Mucosa of gallbladder (tissue), 1 donor: ENCODE data around the gene IL31RA. TPM values are rescaled to one million over a fixed set of nuclear protein-coding genes. Genes with fewer than 3 reads are reported as not detected.
A peak's percentile ranks its signal among the peaks of the same experiment; 100 is the strongest.
"Not testable (repeated sequence)": the region's sequence is repeated elsewhere in the genome, so short reads cannot be mapped to it uniquely, and the experiment has no call there.

ENCODE experiments used
- DNase-seq: peaks from one replicate; pipeline ENCODE4 v3.0.0-alpha.2; 2020; ENCODE audit warnings: low spot score
- total RNA-seq: library from RNA; stranded (reverse); gene quantifications from one replicate; pipeline ENCODE4 v1.2.1, GENCODE V29; 2021
- donor health status: DM: no; HTN: no; CAD: no.

IL31RA gene
- total RNA-seq, 1 donor from 2014 or later, result 0.17 TPM

- DNase-seq, result no peak
These were observed 74.6 kb downstream of the IL31RA start for GRCh38 chr5:55925712-55926111.

DNA sequence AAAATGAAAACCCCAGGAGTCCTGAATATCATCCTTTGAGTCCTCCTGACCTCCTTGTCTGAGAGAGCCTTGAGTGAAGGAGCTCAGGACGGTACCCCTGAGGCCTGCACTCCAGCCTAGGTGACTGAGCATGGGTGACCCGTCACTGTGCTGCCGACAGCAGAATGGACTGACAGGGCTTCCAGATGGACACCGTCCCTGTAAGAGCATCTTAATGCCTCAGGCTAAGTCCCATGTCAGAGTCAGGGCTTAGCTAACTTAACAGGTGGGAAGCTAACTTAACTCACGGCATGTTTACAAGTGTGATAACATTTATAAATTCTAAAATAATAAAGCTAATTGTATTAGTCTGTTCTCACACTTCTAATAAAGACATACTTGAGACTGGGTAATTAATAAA, 75.3 kb downstream of the IL31RA start:
- DNase-seq, result no peak

DNA sequence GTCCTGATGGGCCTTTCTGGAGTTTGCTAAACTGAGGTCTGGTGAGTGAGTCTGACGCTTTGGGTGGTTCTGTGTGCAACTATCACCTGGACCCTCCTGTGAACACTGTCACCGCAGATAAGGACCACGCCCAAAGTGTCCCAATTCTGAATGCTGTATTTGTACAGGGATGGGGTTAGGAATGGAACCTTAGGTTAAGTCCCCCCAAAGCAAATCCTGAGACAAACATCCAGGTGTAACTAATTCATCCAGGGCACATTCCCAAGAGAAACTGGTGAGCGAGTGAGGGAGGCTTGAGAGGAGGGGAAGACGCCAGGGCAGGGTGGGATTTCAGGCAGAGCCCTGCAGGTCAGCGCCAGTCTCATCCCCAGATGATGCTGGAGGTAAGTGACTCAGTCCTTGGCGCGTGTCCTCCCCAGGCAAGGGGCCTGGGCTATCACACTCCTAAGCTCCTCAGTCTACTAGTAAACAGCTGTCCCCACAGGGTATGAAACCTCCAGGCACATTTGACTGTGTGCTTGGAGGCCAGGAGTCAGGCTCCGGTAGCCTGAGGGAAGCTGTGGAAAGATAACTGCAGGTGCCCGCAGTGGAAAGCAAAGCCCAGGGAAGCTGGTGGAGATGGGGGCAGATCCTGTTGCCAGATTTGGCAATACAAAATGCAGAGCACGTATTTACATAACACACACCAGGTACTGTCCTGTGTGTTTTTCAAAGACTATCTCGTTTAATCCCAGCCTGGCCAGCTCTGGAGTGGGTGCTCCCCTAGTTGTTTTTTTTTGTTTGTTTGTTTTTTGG, 76.9 kb downstream of the IL31RA start:
- DNase-seq, result no peak

DNA sequence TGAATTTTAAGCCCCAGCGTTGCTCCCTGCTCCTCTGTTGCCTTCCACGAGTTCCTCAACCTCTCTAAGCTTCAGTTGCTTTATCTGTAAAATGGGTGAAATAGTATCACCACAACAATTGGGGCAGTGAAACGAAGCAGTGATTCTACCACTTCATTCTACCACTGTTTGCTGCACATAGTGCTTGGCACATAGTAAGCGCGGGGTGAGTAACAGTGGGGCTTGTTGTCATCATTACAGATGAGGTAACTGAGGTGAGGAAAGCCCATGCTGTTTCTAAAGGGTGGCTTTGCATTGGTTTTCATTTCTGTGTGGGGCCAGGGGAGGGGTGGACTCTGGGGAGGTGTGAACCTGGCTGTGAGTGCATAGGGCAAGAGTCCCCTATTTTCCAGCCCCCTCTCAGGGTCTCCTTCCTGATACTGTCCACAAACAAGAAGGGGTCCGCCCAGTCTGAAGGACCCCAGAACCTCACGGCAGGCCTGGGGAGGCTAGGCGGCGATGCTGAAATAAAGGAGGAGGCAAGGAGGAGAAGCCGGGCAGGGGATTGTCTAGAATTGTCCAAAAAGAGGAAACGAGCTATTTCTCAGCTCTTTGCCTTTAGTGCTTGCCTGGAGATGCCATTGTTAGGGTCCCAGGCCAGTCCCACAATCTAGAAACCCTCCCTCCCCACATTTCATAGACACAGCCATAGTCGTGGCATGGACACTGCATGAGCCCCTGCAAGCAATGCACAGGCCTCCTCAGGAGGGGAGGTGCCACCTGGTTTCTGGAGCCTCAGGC, 78.1 kb downstream of the IL31RA start:
- no peak for DNase-seq

DNA sequence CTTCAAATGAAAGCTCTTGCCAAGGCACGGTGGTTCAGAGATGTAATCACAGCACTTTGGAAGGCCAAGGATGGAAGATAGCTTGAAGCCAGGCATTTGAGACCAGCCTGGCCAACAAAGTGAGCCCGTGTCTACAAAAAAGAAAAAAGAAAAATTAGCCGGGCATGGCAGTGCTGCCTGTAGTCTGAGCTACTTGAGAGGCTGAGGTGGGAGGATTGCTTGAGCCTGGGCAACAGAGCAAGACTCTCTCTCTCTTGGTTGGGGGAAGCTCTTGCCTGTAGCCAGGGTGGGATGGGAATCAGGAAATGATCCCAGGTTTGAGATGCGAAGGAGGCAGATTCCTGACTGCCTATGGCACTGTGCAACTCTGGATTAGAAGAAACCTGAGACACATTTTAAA, 81.5 kb downstream of the IL31RA start:
- no peak for DNase-seq

- no peak for DNase-seq
These were observed 82.4 kb downstream of the IL31RA start for GRCh38 chr5:55933377-55934114.

GRCh38 chr5:55934115-55934613, 83.0 kb downstream of the IL31RA start:
- peak; percentile 73 for DNase-seq

GRCh38 chr5:55934720-55935119, 83.6 kb downstream of the IL31RA start:
- DNase-seq, result no peak

DNA sequence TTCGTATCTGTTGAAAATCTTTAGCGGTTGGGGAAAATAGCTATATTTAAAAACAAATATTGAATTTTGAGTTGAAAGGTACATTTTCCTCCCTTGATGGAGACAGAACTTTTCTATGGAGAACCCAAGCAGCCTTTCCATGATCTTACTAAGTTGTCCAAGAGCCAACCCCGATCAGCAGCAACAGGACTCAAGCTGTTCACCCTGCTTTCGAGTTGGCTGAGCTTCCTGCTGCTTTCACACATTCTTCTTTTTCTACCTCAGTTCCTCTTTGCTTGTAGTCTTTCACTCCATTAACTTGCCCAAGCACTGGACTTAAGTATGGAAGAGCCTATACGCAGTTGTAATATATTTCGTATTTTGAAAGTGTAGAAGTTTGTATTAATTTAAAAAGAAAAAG, 84.2 kb downstream of the IL31RA start:
- DNase-seq, result no peak

DNA sequence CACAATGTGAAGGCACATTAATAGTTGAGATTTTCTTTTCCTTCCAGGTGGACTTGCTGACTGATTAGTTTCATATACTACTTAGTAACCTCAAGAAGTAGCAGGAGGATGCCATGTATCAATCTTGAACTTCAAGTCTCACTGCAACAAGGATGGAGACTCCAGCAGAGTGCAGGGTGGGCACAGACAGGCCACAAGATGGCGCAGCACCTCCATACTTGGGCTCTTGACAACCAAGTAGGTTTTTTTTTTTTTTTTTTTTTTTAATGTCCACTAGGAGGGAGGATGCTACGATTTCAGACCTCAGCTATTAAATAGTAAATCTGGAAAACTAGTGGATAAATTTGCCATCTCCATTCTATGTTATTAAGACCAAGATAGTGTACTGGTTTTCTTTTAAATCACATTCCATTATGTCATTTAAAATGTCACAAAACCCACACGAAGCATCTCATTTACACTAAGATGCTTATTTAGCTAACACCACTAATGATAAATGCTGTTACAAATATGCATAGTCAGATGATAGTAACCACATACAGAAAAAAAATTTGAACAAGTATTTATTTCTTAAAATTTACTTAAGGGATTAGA, 85.0 kb downstream of the IL31RA start:
- DNase-seq, result peak; percentile 76

GRCh38 chr5:55937598-55937997, 86.4 kb downstream of the IL31RA start:
- DNase-seq, result not testable (repeated sequence)

DNA sequence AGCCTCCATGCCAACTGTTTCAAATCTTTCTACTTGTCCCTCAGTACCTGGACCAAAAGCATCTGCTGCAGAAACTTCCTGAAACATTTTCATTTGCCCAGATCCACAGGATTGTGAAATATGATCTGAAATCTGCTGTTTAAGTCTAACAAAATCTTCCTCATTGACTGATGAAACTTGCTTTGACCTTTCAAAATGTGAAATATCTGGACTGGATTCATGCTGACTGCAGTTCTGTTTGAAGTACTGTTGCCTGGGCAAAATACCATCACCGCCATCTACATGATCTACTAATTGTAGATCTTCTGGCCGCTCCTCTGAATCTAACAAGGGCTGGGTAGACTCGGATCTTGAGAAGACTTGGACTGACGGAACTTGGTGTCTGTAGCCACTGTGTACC, 90.0 kb downstream of the IL31RA start:
- not testable (repeated sequence) for DNase-seq

GRCh38 chr5:55959208-55959607, 108.1 kb downstream of the IL31RA start:
- DNase-seq, result no peak

GRCh38 chr5:55960779-55961178, 109.6 kb downstream of the IL31RA start:
- DNase-seq, result no peak

DNA sequence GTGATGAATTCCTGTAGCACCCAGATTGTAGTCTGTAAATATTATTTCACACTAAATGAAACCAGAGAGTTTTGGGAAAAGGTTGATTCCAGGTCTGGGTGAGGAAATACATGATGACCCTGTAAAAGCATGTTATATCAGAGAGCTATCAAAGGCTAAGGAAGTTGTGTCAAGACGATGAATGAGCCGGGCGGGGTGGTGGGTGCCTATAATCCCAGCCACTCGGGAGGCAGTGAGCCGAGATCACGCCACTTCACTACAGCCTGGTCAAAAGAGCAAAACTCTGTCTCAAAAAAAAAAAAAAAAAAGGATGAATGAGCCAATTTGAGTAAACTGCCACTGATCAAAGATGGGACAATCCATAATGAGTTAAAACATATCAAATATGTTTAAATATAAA, 114.4 kb downstream of the IL31RA start:
- no peak for DNase-seq

DNA sequence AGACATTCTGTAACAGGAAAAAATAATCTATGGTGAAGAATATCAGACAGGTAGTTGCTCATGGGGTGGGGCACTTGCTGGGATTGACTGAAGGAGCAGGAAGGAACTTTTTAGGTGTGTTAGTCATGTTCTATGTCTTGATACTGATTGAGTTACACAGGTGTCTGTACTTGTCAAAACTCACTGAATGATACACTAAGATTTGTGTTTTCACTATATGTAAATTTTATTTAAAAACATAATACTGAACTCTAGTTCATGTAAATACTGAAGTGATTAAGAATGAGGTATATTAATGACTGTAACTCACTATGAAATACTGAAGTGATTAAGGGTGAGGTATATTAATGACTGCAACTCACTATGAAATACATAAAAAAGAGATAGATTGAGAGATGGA, 115.1 kb downstream of the IL31RA start:
- no peak for DNase-seq

DNA sequence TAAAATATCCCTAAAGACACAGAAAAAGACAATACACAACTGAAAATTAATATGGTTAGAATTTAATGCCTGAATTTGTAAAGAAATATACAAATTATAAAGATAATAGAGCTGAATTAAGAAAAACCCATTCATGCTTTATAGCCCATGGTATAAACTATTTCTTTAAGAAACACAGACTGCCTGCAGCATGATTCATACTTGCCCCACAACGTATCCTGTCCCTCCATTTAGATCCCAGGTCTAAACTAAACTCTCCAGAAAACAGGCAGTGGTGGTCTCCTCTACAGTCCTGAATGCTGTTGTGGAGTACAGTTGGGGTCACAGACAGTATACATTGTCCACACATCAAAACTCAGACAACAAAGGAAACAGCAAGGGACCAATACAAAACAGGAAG, 118.8 kb downstream of the IL31RA start:
- no peak for DNase-seq

Other genes with a start within 250 kb of the IL31RA start
- 25.4 TPM for gene SLC38A9, start 139.0 kb upstream of the IL31RA start, total RNA-seq
- gene DDX4, start 113.3 kb upstream of the IL31RA start, total RNA-seq, result not detected
- 235 TPM for gene IL6ST, start 143.6 kb downstream of the IL31RA start, total RNA-seq